HG03103 (cell line): ENCODE measurements around the gene RAD17.
"Not testable (repeated sequence)": the region's sequence is repeated elsewhere in the genome, so short reads cannot be mapped to it uniquely, and the experiment has no call there.

Source experiments
- ATAC-seq: cut with Tn5 transposase; IDR thresholded peaks from one replicate; pipeline ENCODE4 v1.9.1; 2021; ENCODE audit warnings: low read depth; ENCODE audit not compliant: unreplicated experiment

The RAD17 gene

DNA sequence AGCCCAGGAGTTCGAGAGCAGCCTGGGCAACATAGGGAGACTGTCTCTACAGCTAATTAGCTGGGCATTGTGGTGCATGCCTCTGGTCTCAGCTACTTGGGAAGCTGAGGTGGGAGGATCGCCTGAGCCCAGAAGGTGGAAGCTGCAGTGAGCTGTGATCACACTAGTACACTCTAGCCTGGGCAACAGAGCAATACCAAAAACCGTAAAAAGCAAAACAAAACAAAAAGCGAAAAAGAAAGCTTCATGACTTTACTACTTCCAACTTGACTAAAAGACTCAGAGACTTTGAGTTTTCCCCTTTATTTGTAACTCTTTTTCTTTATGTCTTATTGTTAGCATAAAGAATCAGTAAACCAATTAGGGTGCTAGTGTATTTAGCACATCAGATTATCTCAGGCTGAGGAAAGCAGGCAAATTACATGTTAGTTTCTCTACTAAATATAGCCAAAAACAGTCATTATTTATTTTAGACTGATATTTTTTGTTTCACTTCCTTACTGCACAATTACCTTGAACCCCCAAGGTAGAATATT, 5.4 kb downstream of the RAD17 start:
- ATAC-seq, result peak; percentile 62

GRCh38 chr5:69378376-69378775, 8.8 kb downstream of the RAD17 start:
- ATAC-seq, result no peak

DNA sequence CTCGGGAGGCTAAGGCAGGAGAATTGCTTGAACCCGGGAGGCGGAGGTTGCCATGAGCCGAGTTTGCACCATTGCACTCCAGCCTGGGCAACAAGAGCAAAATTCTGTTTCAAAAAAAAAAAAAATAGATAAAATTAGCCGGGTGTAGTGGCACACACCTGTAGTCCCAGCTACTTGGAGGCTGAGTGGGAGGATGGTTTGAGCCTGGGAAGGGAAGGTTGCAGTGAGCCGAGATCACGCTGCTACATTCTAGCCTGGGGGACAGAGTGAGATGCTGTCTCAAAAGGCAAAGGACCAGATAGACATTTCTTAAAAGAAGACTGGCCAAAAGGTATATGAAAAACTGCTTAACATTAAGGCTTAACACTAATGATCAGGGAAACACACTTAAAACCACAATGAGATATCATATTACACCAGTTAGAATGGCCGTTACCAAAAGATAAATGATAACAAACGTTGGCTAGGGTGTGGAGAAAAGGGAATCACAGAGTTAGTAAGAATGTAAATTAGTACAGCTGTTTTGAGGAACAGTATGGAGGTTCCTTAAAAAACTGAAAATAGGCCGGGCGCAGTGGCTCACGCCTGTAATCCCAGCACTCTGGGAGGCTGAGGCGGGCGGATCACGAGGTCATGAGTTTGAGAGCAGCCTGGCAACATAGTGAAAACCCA, 35.2 kb downstream of the RAD17 start:
- ATAC-seq, result no peak

GRCh38 chr5:69414885-69415583, 45.4 kb downstream of the RAD17 start, which contains the start of gene MARVELD2:
Gene MARVELD2, plus strand, starts transcription at chr5:69415116. Its CDS starts 4,270 bp downstream, at chr5:69419386.
- no peak for ATAC-seq

DNA sequence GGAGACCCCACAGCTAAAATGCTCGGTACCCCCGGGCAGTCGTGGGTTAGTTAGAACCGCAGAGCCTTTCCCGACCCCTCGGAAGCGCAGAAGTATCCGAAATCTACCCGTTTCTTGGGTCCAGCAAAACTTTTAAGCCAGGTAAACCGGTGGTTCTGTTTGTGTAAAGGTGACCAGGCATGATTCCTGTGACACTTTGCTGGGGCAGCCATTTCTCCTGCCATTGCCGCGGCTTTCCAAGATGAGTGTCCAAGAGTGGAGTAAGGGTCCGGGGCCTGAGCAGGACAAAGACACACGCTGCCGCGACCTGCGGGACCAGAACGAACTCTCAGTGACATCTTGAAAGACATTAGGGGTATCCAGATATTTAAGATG, 46.0 kb downstream of the RAD17 start:
- ATAC-seq, result no peak

DNA sequence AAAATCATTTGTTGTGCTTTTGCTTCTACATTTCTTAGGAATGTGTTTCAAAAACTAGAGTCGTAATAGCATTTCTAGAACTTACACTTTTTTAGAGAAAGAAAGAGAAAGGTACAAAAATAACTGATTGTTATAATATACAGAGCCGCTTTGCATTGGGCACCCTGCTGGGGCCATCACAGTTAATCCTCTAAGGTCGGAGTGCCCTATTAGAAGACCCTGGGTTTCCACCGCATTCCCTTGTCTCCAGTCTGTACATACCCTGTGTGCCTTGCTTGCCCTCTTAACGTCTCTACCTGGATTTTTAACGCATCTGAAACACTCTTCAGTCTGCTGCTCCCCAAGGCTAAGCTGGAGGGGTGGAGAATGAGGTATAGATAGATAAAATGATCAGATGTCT, 46.6 kb downstream of the RAD17 start:
- no peak for ATAC-seq

- ATAC-seq, result no peak
Observed at GRCh38 chr5:69416699-69417098, 47.1 kb downstream of the RAD17 start.

GRCh38 chr5:69418554-69418953, 48.9 kb downstream of the RAD17 start:
- no peak for ATAC-seq

- no peak for ATAC-seq
Observed at GRCh38 chr5:69431424-69432303, 62.0 kb downstream of the RAD17 start.

- peak; percentile 52 for ATAC-seq
Observed at GRCh38 chr5:69432412-69433206, 63.0 kb downstream of the RAD17 start.

GRCh38 chr5:69435276-69435884, 65.8 kb downstream of the RAD17 start:
- not testable (repeated sequence) for ATAC-seq

DNA sequence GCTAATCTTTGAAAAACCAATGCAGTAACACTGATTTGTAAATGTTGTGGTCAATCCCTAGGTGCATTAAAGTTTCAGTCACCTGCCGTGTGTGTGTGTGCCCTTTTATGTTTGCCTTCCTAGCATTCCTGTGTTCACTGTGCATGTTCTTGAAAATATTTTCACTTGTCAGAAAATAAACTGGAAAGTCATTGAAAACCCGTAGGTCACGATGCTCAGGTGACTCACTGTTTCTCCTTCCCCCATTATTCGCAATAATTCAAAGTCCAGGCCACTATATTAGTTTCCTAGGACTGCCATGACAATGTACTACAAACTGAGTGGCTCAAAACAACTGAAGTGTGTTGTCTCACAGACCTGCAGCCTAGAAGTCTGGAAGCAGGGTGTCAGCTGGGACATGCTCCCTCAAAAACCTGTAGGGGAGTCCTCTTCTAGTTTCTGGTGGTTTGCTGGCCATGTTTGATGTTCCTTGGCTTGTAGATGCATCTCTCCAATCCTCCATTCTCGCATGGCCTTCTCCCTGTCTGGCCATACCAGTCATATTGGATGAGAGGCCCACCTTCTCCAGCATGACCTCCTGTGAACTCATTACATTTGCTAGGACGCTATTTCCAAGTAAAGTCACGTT, 74.6 kb downstream of the RAD17 start:
- no peak for ATAC-seq

GRCh38 chr5:69449511-69449910, 79.9 kb downstream of the RAD17 start:
- ATAC-seq, result no peak

GRCh38 chr5:69450116-69450515, 80.5 kb downstream of the RAD17 start:
- no peak for ATAC-seq

DNA sequence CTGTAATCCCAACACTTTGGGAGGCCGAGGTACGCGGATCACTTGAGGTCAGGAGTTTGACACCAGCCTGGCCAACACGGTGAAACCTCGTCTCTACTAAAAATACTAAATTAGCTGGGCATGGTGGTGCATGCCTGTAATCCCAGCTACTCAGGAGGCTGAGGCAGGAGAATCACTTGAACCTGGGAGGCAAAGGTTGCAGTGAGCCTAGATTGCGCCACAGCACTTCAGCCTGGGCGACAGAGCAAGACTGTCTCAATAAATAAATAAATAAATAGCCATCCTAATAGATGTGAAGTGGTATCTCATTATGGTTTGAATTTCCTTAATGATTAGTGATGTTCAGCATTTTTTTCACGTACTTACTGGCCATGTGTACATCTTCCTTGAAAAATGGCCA, 80.9 kb downstream of the RAD17 start:
- ATAC-seq, result not testable (repeated sequence)

GRCh38 chr5:69451941-69452647, 82.5 kb downstream of the RAD17 start:
- no peak for ATAC-seq

- not testable (repeated sequence) for ATAC-seq
Observed at GRCh38 chr5:69453487-69453886, 83.9 kb downstream of the RAD17 start.

DNA sequence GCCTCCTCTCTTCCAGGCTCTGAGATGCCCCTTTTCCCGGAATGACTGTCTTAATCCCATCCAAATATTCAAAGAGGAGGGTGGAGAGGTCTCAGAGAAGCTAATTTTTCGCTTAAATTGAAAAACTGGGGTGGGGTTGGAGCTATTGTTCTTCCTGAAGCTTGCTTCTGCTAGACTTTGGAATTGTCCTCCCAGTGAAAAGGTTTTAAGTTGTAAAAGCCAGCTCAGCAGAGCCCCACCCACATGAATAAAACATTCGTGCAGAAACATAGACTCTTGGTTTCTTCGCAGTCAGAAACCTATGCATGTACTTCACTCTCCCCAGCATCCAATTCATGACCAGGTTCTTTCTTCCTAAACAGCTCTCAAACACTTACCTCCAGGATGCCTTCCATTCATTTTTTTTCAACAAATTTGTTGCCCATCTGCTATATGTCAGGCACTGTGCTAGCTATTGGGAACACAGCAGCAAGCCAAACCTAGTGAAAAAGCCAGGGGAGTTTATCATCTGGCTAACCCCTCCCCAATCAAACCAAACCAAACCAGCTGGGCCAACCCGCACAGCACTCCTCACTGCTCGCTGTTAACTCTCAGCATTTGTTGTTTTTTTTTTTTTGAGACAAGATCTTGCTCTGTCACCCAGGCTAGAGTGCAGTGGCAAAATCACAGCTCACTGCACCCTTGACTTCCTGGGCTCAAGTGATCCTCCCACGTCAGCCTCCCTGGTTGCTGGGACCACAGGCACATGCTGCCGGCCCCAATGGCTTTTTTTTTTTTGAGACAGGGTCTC, 85.0 kb downstream of the RAD17 start:
- ATAC-seq, result no peak
